K562 (cell line): Measurements from ENCODE around the gene NEK4. TPM values are rescaled to one million over a fixed set of nuclear protein-coding genes. Genes with fewer than 3 reads are reported as not detected.

ENCODE experiments used
- ESRRB ChIP-seq: fragments of 250-450 bp; sonication (Bioruptor Pico); IDR thresholded peaks from 2 replicates; pipeline ENCODE4 v1.5.0; 2020; ENCODE audit warnings: mild to moderate bottlenecking, moderate library complexity, borderline replicate concordance
- KAT2B ChIP-seq: IDR thresholded peaks from one replicate; pipeline ENCODE4 v1.6.1; 2012; ENCODE audit warnings: low read depth, mild to moderate bottlenecking, control low read depth, inconsistent platforms, low read length, moderate library complexity
- MAFG ChIP-seq: fragments of 450-650 bp; conservative IDR thresholded peaks from 2 replicates; pipeline ENCODE4 v1.6.1; 2016; ENCODE audit warnings: missing genetic modification characterization, missing compliant biosample characterization
- PHF21A ChIP-seq: fragments of 450-650 bp; IDR thresholded peaks from 2 replicates; pipeline ENCODE4 v1.6.1; 2017; ENCODE audit warnings: low read depth, borderline replicate concordance
- SAFB ChIP-seq: fragments of 200-400 bp; formaldehyde crosslinking; IDR thresholded peaks from 2 replicates; pipeline ENCODE4 v1.6.1; 2017; ENCODE audit warnings: low read depth, low read length, borderline replicate concordance
- SMAD2 ChIP-seq: fragments of 150-350 bp; IDR thresholded peaks from 2 replicates; pipeline ENCODE4 v1.6.1; 2014; ENCODE audit warnings: low read depth, mild to moderate bottlenecking, low read length
- TEAD4 ChIP-seq, 2 experiments: sonication (generic) in 1 of 2; formaldehyde crosslinking in 1 of 2; IDR thresholded peaks; 2 replicates each; pipeline versions ENCODE4 v1.6.1 to v1.8.0; 2012 to 2022; ENCODE audit warnings: borderline replicate concordance in 1 of 2, inconsistent platforms in 1 of 2, low read length in 1 of 2, mild to moderate bottlenecking in 1 of 2, missing genetic modification reagents in 1 of 2
- XRCC3 ChIP-seq: fragments of 450-650 bp; IDR thresholded peaks from 2 replicates; pipeline ENCODE4 v1.6.1; 2017; ENCODE audit warnings: mild to moderate bottlenecking, moderate library complexity
- polyA plus RNA-seq, 8 experiments: library from polyadenylated mRNA; depleted of rRNA in 4 of 8; stranded (reverse) in 5 of 8; unstranded in 3 of 8; fragments of >200 nt; fragmentation: Nextera tagmentation in 2 of 8; fragmentation: Illumina TruSeq in 1 of 8; extraction: Ambion mirVana in 2 of 8; extraction: Trizol in 1 of 8; gene quantifications; 2 replicates each; pipeline versions ENCODE4 v1.2.1 to v1.2.3, GENCODE V29; 2011 to 2014; ENCODE audit warnings: inconsistent platforms in 1 of 8, missing spikeins in 1 of 8
- total RNA-seq, 7 experiments: library from RNA; depleted of rRNA in 6 of 7; stranded (reverse); fragments of >200 nt in 6 of 7; fragmentation: Illumina TruSeq in 2 of 7; extraction: Trizol in 2 of 7; gene quantifications; 2 replicates each; pipeline versions ENCODE4 v1.2.1 to v1.2.3, GENCODE V29; 2011 to 2021; ENCODE audit warnings: low replicate concordance in 1 of 7
- TF ChIP-seq, protein P1 (sequence below): fragments of 450-650 bp; IDR thresholded peaks from 2 replicates; pipeline ENCODE4 v1.6.1; 2016; ENCODE audit warnings: mild to moderate bottlenecking, moderate library complexity
- TF ChIP-seq, protein P2 (sequence below): sonication (generic); formaldehyde crosslinking; IDR thresholded peaks from 2 replicates; pipeline ENCODE4 v1.8.0; 2023; ENCODE audit warnings: mild to moderate bottlenecking, missing genetic modification reagents
- TF ChIP-seq, protein P3 (sequence below): sonication (generic); formaldehyde crosslinking; IDR thresholded peaks from 2 replicates; pipeline ENCODE4 v1.9.0; 2022; ENCODE audit warnings: mild to moderate bottlenecking, missing genetic modification reagents

Gene NEK4
- total and polyA plus RNA-seq, 9 of the 15 experiments (the other 6 are each of a cell fraction or from before 2014, with no cell fraction given): 5.8 to 23.1 (median 16.6) TPM

DNA sequence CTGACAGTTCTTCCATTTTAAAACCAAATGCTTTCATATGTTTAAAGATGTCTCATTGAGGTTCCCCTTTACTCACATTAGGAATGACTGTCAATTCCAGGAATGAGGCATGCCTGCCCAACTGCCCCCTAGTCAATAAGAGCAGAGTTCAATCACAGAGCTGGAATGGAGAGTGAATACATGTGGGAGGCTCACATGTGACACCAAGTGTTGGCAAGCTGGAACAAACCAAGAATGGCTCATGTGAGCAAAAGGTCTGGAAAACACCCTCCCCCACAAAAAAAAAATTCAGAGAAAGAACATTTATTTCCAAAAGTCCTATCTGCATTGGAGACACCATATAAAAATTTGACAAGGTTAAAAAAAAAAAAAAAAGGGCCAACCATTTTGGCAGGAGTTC lies 88.7 kb downstream of the NEK4 start (continued):
- TF ChIP-seq, protein P1, sequence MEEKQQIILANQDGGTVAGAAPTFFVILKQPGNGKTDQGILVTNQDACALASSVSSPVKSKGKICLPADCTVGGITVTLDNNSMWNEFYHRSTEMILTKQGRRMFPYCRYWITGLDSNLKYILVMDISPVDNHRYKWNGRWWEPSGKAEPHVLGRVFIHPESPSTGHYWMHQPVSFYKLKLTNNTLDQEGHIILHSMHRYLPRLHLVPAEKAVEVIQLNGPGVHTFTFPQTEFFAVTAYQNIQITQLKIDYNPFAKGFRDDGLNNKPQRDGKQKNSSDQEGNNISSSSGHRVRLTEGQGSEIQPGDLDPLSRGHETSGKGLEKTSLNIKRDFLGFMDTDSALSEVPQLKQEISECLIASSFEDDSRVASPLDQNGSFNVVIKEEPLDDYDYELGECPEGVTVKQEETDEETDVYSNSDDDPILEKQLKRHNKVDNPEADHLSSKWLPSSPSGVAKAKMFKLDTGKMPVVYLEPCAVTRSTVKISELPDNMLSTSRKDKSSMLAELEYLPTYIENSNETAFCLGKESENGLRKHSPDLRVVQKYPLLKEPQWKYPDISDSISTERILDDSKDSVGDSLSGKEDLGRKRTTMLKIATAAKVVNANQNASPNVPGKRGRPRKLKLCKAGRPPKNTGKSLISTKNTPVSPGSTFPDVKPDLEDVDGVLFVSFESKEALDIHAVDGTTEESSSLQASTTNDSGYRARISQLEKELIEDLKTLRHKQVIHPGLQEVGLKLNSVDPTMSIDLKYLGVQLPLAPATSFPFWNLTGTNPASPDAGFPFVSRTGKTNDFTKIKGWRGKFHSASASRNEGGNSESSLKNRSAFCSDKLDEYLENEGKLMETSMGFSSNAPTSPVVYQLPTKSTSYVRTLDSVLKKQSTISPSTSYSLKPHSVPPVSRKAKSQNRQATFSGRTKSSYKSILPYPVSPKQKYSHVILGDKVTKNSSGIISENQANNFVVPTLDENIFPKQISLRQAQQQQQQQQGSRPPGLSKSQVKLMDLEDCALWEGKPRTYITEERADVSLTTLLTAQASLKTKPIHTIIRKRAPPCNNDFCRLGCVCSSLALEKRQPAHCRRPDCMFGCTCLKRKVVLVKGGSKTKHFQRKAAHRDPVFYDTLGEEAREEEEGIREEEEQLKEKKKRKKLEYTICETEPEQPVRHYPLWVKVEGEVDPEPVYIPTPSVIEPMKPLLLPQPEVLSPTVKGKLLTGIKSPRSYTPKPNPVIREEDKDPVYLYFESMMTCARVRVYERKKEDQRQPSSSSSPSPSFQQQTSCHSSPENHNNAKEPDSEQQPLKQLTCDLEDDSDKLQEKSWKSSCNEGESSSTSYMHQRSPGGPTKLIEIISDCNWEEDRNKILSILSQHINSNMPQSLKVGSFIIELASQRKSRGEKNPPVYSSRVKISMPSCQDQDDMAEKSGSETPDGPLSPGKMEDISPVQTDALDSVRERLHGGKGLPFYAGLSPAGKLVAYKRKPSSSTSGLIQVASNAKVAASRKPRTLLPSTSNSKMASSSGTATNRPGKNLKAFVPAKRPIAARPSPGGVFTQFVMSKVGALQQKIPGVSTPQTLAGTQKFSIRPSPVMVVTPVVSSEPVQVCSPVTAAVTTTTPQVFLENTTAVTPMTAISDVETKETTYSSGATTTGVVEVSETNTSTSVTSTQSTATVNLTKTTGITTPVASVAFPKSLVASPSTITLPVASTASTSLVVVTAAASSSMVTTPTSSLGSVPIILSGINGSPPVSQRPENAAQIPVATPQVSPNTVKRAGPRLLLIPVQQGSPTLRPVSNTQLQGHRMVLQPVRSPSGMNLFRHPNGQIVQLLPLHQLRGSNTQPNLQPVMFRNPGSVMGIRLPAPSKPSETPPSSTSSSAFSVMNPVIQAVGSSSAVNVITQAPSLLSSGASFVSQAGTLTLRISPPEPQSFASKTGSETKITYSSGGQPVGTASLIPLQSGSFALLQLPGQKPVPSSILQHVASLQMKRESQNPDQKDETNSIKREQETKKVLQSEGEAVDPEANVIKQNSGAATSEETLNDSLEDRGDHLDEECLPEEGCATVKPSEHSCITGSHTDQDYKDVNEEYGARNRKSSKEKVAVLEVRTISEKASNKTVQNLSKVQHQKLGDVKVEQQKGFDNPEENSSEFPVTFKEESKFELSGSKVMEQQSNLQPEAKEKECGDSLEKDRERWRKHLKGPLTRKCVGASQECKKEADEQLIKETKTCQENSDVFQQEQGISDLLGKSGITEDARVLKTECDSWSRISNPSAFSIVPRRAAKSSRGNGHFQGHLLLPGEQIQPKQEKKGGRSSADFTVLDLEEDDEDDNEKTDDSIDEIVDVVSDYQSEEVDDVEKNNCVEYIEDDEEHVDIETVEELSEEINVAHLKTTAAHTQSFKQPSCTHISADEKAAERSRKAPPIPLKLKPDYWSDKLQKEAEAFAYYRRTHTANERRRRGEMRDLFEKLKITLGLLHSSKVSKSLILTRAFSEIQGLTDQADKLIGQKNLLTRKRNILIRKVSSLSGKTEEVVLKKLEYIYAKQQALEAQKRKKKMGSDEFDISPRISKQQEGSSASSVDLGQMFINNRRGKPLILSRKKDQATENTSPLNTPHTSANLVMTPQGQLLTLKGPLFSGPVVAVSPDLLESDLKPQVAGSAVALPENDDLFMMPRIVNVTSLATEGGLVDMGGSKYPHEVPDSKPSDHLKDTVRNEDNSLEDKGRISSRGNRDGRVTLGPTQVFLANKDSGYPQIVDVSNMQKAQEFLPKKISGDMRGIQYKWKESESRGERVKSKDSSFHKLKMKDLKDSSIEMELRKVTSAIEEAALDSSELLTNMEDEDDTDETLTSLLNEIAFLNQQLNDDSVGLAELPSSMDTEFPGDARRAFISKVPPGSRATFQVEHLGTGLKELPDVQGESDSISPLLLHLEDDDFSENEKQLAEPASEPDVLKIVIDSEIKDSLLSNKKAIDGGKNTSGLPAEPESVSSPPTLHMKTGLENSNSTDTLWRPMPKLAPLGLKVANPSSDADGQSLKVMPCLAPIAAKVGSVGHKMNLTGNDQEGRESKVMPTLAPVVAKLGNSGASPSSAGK: no peak
- TF ChIP-seq ESRRB (CRISPR knock-in tag): no peak
- TF ChIP-seq, protein P2, sequence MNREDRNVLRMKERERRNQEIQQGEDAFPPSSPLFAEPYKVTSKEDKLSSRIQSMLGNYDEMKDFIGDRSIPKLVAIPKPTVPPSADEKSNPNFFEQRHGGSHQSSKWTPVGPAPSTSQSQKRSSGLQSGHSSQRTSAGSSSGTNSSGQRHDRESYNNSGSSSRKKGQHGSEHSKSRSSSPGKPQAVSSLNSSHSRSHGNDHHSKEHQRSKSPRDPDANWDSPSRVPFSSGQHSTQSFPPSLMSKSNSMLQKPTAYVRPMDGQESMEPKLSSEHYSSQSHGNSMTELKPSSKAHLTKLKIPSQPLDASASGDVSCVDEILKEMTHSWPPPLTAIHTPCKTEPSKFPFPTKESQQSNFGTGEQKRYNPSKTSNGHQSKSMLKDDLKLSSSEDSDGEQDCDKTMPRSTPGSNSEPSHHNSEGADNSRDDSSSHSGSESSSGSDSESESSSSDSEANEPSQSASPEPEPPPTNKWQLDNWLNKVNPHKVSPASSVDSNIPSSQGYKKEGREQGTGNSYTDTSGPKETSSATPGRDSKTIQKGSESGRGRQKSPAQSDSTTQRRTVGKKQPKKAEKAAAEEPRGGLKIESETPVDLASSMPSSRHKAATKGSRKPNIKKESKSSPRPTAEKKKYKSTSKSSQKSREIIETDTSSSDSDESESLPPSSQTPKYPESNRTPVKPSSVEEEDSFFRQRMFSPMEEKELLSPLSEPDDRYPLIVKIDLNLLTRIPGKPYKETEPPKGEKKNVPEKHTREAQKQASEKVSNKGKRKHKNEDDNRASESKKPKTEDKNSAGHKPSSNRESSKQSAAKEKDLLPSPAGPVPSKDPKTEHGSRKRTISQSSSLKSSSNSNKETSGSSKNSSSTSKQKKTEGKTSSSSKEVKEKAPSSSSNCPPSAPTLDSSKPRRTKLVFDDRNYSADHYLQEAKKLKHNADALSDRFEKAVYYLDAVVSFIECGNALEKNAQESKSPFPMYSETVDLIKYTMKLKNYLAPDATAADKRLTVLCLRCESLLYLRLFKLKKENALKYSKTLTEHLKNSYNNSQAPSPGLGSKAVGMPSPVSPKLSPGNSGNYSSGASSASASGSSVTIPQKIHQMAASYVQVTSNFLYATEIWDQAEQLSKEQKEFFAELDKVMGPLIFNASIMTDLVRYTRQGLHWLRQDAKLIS (CRISPR knock-in tag): no peak
- no peak for TF ChIP-seq XRCC3
- no peak for TF ChIP-seq MAFG (tag)
- no peak for TF ChIP-seq SMAD2
- no peak for TF ChIP-seq KAT2B
- no peak for TF ChIP-seq TEAD4 (IDR thresholded peaks at IDR 0.05; ENCODE audit: low read length)
- TF ChIP-seq TEAD4 (CRISPR knock-in tag; IDR thresholded peaks at IDR 0.05; ENCODE audit: borderline replicate concordance): no peak
- TF ChIP-seq, protein P3, sequence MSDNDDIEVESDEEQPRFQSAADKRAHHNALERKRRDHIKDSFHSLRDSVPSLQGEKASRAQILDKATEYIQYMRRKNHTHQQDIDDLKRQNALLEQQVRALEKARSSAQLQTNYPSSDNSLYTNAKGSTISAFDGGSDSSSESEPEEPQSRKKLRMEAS (CRISPR knock-in tag): no peak
- TF ChIP-seq PHF21A: no peak
- no peak for TF ChIP-seq SAFB
